Uterus (tissue), 2 donors: ENCODE measurements around the gene GDI1.

ENCODE experiments used
- CTCF ChIP-seq, 4 experiments: fragments of 200-600 bp in 2 of 4; fragments of 450-650 bp in 2 of 4; sonication (generic) in 2 of 4; IDR thresholded peaks; one replicate each; pipeline ENCODE4 v1.5.1; 2016 to 2019; ENCODE audit warnings: antibody characterized with exemption in 4 of 4, mild to moderate bottlenecking in 2 of 4, moderate library complexity in 1 of 4
- POLR2A ChIP-seq, 2 donors: fragments of 450-650 bp; IDR thresholded peaks; one replicate each; pipeline ENCODE4 v1.6.1; 2016; ENCODE audit warnings: antibody characterized with exemption in 2 of 2, mild to moderate bottlenecking in 1 of 2, moderate library complexity in 1 of 2

- TF ChIP-seq POLR2A (IDR thresholded peaks at IDR 0.05) (no peak), CTCF (IDR thresholded peaks at IDR 0.05) (no peak)
Observed at GRCh38 chrX:154429711-154430110, 7.2 kb upstream of the GDI1 start.
